CD4-positive, CD25-positive, alpha-beta regulatory T cell (primary cell): Measurements from ENCODE around the gene ARIH2. TPM values are rescaled to one million over a fixed set of nuclear protein-coding genes. Genes with fewer than 3 reads are reported as not detected.
"Not testable (repeated sequence)": the region's sequence is repeated elsewhere in the genome, so short reads cannot be mapped to it uniquely, and the experiment has no call there.

Experiments
- ATAC-seq, 2 donors: fragments of 150-1000 bp; cut with Tn5 transposase; one replicate each; pipeline ENCODE4 v1.10.0; 2021; ENCODE audit warnings: low read depth in 2 of 2, moderate number of reproducible peaks in 2 of 2, moderate library complexity in 1 of 2
- DNase-seq, 3 donors: peaks; one replicate each; pipeline versions ENCODE4 v3.0.0 to v3.0.0-alpha.2; 2012 to 2022; ENCODE audit warnings: mixed read lengths in 1 of 3
- H3K27ac ChIP-seq: one replicate; pipeline ENCODE4 v1.7.0; 2013; ENCODE audit warnings: mild to moderate bottlenecking, low read length; ENCODE audit not compliant: insufficient read depth, poor library complexity, severe bottlenecking
- H3K27me3 ChIP-seq: one replicate; pipeline ENCODE4 v1.7.0; 2013; ENCODE audit warnings: low read length; ENCODE audit not compliant: control insufficient read depth, insufficient read depth
- H3K36me3 ChIP-seq: one replicate; pipeline ENCODE4 v1.7.0; 2013; ENCODE audit warnings: mild to moderate bottlenecking, low read length, moderate library complexity; ENCODE audit not compliant: control insufficient read depth, insufficient read depth
- H3K4me1 ChIP-seq: 2 replicates; pipeline ENCODE4 v1.7.0; 2013; ENCODE audit warnings: mild to moderate bottlenecking, low read length; ENCODE audit not compliant: insufficient read depth, control insufficient read depth, poor library complexity, severe bottlenecking
- H3K4me3 ChIP-seq: one replicate; pipeline ENCODE4 v1.7.0; 2013; ENCODE audit warnings: low read depth, mild to moderate bottlenecking, low read length, moderate library complexity
- H3K9me3 ChIP-seq, 2 experiments: 1 replicate in 1 of 2; 2 replicates in 1 of 2; pipeline ENCODE4 v1.7.0; 2013; ENCODE audit warnings: low read length in 2 of 2, mild to moderate bottlenecking in 1 of 2, moderate library complexity in 1 of 2; ENCODE audit not compliant: control insufficient read depth in 2 of 2
- H3K27ac Mint-ChIP-seq, 3 donors: one replicate each; pipeline ENCODE4 v1.8.0; 2020 to 2022; ENCODE audit warnings: mild to moderate bottlenecking in 3 of 3, mixed read lengths in 3 of 3, moderate library complexity in 2 of 3
- H3K27me3 Mint-ChIP-seq: one replicate; pipeline ENCODE4 v1.8.0; 2022; ENCODE audit warnings: mild to moderate bottlenecking, mixed read lengths
- H3K36me3 Mint-ChIP-seq: one replicate; pipeline ENCODE4 v1.8.0; 2020; ENCODE audit warnings: mixed read lengths
- H3K4me1 Mint-ChIP-seq, 4 donors: one replicate each; pipeline ENCODE4 v1.8.0; 2020 to 2022; ENCODE audit warnings: mixed read lengths in 4 of 4, mild to moderate bottlenecking in 1 of 4
- H3K4me3 Mint-ChIP-seq, 4 donors: one replicate each; pipeline ENCODE4 v1.8.0; 2020 to 2022; ENCODE audit warnings: mild to moderate bottlenecking in 4 of 4, mixed read lengths in 4 of 4, moderate library complexity in 3 of 4
- H3K9me3 Mint-ChIP-seq, 7 donors: one replicate each; pipeline ENCODE4 v1.8.0; 2020 to 2022; ENCODE audit warnings: mixed read lengths in 7 of 7, mild to moderate bottlenecking in 3 of 7, moderate library complexity in 2 of 7
- polyA plus RNA-seq, 4 donors: library from polyadenylated mRNA; unstranded; fragments of 300-500 nt; fragmentation: Illumina TruSeq; gene quantifications; one replicate each; pipeline ENCODE4 v1.2.3, GENCODE V29; 2021
- total RNA-seq: library from RNA; stranded (reverse); gene quantifications from one replicate; pipeline ENCODE4 v1.2.3, GENCODE V29; 2022

The ARIH2 gene
- total and polyA plus RNA-seq, 5 donors from 2014 or later = 110 to 171 (median 113) TPM

- no peaks in the 10 kb centered on the region for H3K9me3 Mint-ChIP-seq
- H3K4me3 Mint-ChIP-seq = no peak overlapping the region
- no peak overlapping the region for H3K27ac Mint-ChIP-seq
- peaks cover under 1 to 18% (median 9%) of the 10 kb centered on the region in 4 donors for H3K4me1 Mint-ChIP-seq
- no peak overlapping the region for H3K4me3 ChIP-seq
- H3K4me1 ChIP-seq = no peaks in the 10 kb centered on the region
- no peaks in the 10 kb centered on the region for H3K27me3 ChIP-seq
- no peak overlapping the region for H3K27ac ChIP-seq
- no peak for DNase-seq
- peaks cover 13% of the 10 kb centered on the region for H3K36me3 ChIP-seq
- ATAC-seq = no peak
- no peaks in the 10 kb centered on the region for H3K27me3 Mint-ChIP-seq
- no peaks in the 10 kb centered on the region for H3K9me3 ChIP-seq
- H3K36me3 Mint-ChIP-seq = peaks cover 9% of the 10 kb centered on the region
Observed at GRCh38 chr3:48891606-48892005, 27.0 kb upstream of the ARIH2 start.

- Histone ChIP-seq H3K9me3 (no peaks in the 10 kb centered on the region), H3K27ac (no peak overlapping the region), H3K4me1 (peaks cover 27% of the 10 kb centered on the region), H3K36me3 (peaks cover 10% of the 10 kb centered on the region), H3K4me3 (no peak overlapping the region), H3K27me3 (no peaks in the 10 kb centered on the region)
- no peak for DNase-seq
- Mint-ChIP-seq H3K27me3 (peaks cover 7% of the 10 kb centered on the region), H3K9me3 (no peaks in the 10 kb centered on the region), H3K27ac (no peak overlapping the region), H3K4me3 (no peak overlapping the region), H3K36me3 (peaks cover 9% of the 10 kb centered on the region), H3K4me1 (peaks cover 18 to 38% (median 31%) of the 10 kb centered on the region in 4 donors)
- ATAC-seq = no peak
Observed at GRCh38 chr3:48894516-48894915, 24.1 kb upstream of the ARIH2 start.

- Histone ChIP-seq H3K27ac (peak overlapping the region; percentile 77), H3K36me3 (peaks cover 6% of the 10 kb centered on the region), H3K4me1 (peaks cover 29% of the 10 kb centered on the region), H3K9me3 (no peaks in the 10 kb centered on the region), H3K4me3 (peak overlapping the region; percentile 13), H3K27me3 (no peaks in the 10 kb centered on the region)
- peak overlapping the region in 2 of 3 donors; percentile 87 to 98 for H3K27ac Mint-ChIP-seq
- peaks cover 7% of the 10 kb centered on the region for H3K27me3 Mint-ChIP-seq
- ATAC-seq = no peak
- peaks cover 3% of the 10 kb centered on the region for H3K36me3 Mint-ChIP-seq
- no peaks in the 10 kb centered on the region for H3K9me3 Mint-ChIP-seq
- H3K4me3 Mint-ChIP-seq = peak overlapping the region; percentile 69 to 96 (median 72)
- DNase-seq = no peak
- peaks cover 18 to 44% (median 35%) of the 10 kb centered on the region in 4 donors for H3K4me1 Mint-ChIP-seq
Observed at GRCh38 chr3:48896936-48897335, 21.7 kb upstream of the ARIH2 start.

- Histone ChIP-seq H3K27me3 (no peaks in the 10 kb centered on the region), H3K9me3 (no peaks in the 10 kb centered on the region), H3K4me1 (peaks cover 29% of the 10 kb centered on the region), H3K4me3 (peak overlapping the region; percentile 77), H3K27ac (peak overlapping the region; percentile 77), H3K36me3 (no peaks in the 10 kb centered on the region)
- Mint-ChIP-seq H3K27ac (peak overlapping the region; percentile 90 to 98 (median 93)), H3K27me3 (peaks cover 7% of the 10 kb centered on the region), H3K9me3 (no peaks in the 10 kb centered on the region), H3K4me1 (peaks cover 18 to 44% (median 30%) of the 10 kb centered on the region in 4 donors), H3K4me3 (peak overlapping the region; percentile 95 to 96 (median 96)), H3K36me3 (peaks cover 3% of the 10 kb centered on the region)
- DNase-seq (peak in 1 of 3 donors; percentile 13), ATAC-seq (peak in 1 of 2 donors; percentile 3)
Observed at GRCh38 chr3:48897460-48898376, 20.9 kb upstream of the ARIH2 start.

- peaks cover 7% of the 10 kb centered on the region for H3K27me3 Mint-ChIP-seq
- H3K9me3 ChIP-seq = no peaks in the 10 kb centered on the region
- H3K4me3 ChIP-seq = peak within 1 kb of the TSS; percentile 77
- peak within 1 kb of the TSS; percentile 90 to 98 (median 93) for H3K27ac Mint-ChIP-seq
- peaks cover 3% of the 10 kb centered on the region for H3K36me3 Mint-ChIP-seq
- DNase-seq = peak; percentile 81 to 95 (median 86)
- H3K4me1 Mint-ChIP-seq = peaks cover 18 to 41% (median 30%) of the 10 kb centered on the region in 4 donors
- no peaks in the 10 kb centered on the region for H3K27me3 ChIP-seq
- H3K27ac ChIP-seq = peak within 1 kb of the TSS; percentile 77
- peaks cover 29% of the 10 kb centered on the region for H3K4me1 ChIP-seq
- ATAC-seq = peak; percentile 96 to 97
- H3K36me3 ChIP-seq = no peaks in the 10 kb centered on the region
- H3K9me3 Mint-ChIP-seq = no peaks in the 10 kb centered on the region
- H3K4me3 Mint-ChIP-seq = peak within 1 kb of the TSS; percentile 95 to 96 (median 96)
Observed at GRCh38 chr3:48898383-48899234, 20.0 kb upstream of the ARIH2 start, which contains the start of gene SLC25A20. Gene SLC25A20, minus strand, starts transcription at chr3:48898882. Its CDS starts 88 bp downstream, at chr3:48898794.

GRCh38 chr3:48899273-48899672 is 19.4 kb upstream of the ARIH2 start:
- peaks cover 18 to 41% (median 30%) of the 10 kb centered on the region in 4 donors for H3K4me1 Mint-ChIP-seq
- peak overlapping the region; percentile 61 to 98 (median 93) for H3K27ac Mint-ChIP-seq
- H3K9me3 Mint-ChIP-seq = no peaks in the 10 kb centered on the region
- H3K27me3 Mint-ChIP-seq = peaks cover 7% of the 10 kb centered on the region
- peak overlapping the region; percentile 95 to 96 (median 96) for H3K4me3 Mint-ChIP-seq
- Histone ChIP-seq H3K4me1 (peaks cover 29% of the 10 kb centered on the region), H3K36me3 (no peaks in the 10 kb centered on the region), H3K4me3 (peak overlapping the region; percentile 62), H3K9me3 (no peaks in the 10 kb centered on the region), H3K27me3 (no peaks in the 10 kb centered on the region), H3K27ac (peak overlapping the region; percentile 77)
- ATAC-seq (peak; percentile 12 to 19), DNase-seq (peak in 2 of 3 donors; percentile 43 to 85)
- H3K36me3 Mint-ChIP-seq = peaks cover 3% of the 10 kb centered on the region

GRCh38 chr3:48907026-48907425 is 11.6 kb upstream of the ARIH2 start:
- not testable (repeated sequence) for H3K4me3 ChIP-seq, H3K27me3 ChIP-seq, H3K4me3 Mint-ChIP-seq, DNase-seq, H3K4me1 Mint-ChIP-seq, H3K36me3 Mint-ChIP-seq, H3K4me1 ChIP-seq, H3K36me3 ChIP-seq, ATAC-seq, H3K9me3 ChIP-seq, H3K27ac Mint-ChIP-seq, H3K27me3 Mint-ChIP-seq, H3K9me3 Mint-ChIP-seq, H3K27ac ChIP-seq
